Endothelial cell of umbilical vein (primary cell): Measurements from ENCODE around the gene NTF3.
"Not testable (repeated sequence)": the region's sequence is repeated elsewhere in the genome, so short reads cannot be mapped to it uniquely, and the experiment has no call there.

Experiments used
- EZH2 ChIP-seq: IDR thresholded peaks from 2 replicates; pipeline ENCODE4 v1.6.1; 2012; ENCODE audit warnings: borderline replicate concordance, low read depth, mild to moderate bottlenecking, moderate library complexity, low read length, inconsistent platforms; ENCODE audit not compliant: severe bottlenecking
- FOS ChIP-seq: IDR thresholded peaks from 2 replicates; pipeline ENCODE4 v1.6.1; 2011; ENCODE audit warnings: mild to moderate bottlenecking, low read length, moderate library complexity, borderline replicate concordance; ENCODE audit not compliant: insufficient read depth
- GATA2 ChIP-seq: IDR thresholded peaks from 2 replicates; pipeline ENCODE4 v1.7.0; 2011; ENCODE audit warnings: low read depth, mild to moderate bottlenecking, moderate library complexity, mixed read lengths, low read length; ENCODE audit not compliant: insufficient read length, insufficient read depth
- JUN ChIP-seq: IDR thresholded peaks from 2 replicates; pipeline ENCODE4 v1.6.1; 2011; ENCODE audit warnings: borderline replicate concordance, low read depth; ENCODE audit not compliant: insufficient read length, insufficient read depth
- MYC ChIP-seq: IDR thresholded peaks from one replicate; pipeline ENCODE4 v1.6.1; 2011; ENCODE audit warnings: mild to moderate bottlenecking, low read depth, low read length
- POLR2A ChIP-seq: IDR thresholded peaks from 2 replicates; pipeline ENCODE4 v1.6.1; 2012; ENCODE audit warnings: low read depth, mild to moderate bottlenecking, control low read depth, low read length
- POLR2AphosphoS5 ChIP-seq: IDR thresholded peaks from 2 replicates; pipeline ENCODE4 v1.6.1; 2012; ENCODE audit warnings: low read depth, mild to moderate bottlenecking, control low read depth, low read length, moderate library complexity; ENCODE audit not compliant: insufficient read depth
- TF ChIP-seq, protein P1 (sequence below), 2 donors: IDR thresholded peaks; 1 replicate in 1 of 2; 2 replicates in 1 of 2; pipeline ENCODE4 v1.5.1; 2011; ENCODE audit warnings: low read length in 2 of 2, mild to moderate bottlenecking in 2 of 2, moderate library complexity in 2 of 2, control low read depth in 1 of 2, inconsistent platforms in 1 of 2, low read depth in 1 of 2; ENCODE audit not compliant: insufficient read depth in 1 of 2; ENCODE audit errors: extremely low read depth in 1 of 2
- TF ChIP-seq, protein P2 (sequence below): IDR thresholded peaks from 2 replicates; pipeline ENCODE4 v1.6.1; 2011; ENCODE audit not compliant: insufficient read depth, insufficient read length

DNA sequence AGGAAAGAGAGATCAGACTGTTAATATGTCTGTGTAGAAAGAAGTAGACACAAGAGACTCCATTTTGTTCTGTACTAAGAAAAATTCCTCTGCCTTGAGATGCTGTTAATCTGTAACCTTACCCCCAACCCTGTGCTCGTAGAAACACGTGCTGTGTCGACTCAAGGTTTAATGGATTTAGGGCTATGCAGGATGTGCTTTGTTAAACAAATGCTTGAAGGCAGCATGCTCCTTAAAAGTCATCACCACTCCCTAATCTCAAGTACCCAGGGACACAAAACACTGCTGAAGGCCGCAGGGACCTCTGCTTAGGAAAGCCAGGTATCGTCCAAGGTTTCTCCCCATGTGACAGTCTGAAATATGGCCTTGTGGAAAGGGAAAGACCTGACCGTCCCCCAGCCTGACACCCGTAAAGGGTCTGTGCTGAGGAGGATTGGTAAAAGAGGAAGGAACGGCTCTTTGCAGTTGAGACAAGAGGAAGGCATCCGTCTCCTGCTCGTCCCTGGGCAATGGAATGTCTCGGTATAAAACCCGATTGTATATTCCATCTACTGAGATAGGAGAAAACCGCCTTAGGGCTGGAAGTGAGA, 105.2 kb downstream of the NTF3 start:
- not testable (repeated sequence) for TF ChIP-seq EZH2, JUN, POLR2A, POLR2AphosphoS5, FOS, MYC, GATA2
- TF ChIP-seq, protein P1, sequence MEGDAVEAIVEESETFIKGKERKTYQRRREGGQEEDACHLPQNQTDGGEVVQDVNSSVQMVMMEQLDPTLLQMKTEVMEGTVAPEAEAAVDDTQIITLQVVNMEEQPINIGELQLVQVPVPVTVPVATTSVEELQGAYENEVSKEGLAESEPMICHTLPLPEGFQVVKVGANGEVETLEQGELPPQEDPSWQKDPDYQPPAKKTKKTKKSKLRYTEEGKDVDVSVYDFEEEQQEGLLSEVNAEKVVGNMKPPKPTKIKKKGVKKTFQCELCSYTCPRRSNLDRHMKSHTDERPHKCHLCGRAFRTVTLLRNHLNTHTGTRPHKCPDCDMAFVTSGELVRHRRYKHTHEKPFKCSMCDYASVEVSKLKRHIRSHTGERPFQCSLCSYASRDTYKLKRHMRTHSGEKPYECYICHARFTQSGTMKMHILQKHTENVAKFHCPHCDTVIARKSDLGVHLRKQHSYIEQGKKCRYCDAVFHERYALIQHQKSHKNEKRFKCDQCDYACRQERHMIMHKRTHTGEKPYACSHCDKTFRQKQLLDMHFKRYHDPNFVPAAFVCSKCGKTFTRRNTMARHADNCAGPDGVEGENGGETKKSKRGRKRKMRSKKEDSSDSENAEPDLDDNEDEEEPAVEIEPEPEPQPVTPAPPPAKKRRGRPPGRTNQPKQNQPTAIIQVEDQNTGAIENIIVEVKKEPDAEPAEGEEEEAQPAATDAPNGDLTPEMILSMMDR (IDR thresholded peaks at IDR 0.05; ENCODE audit: extremely low read depth in 1 of 2, insufficient read depth in 1 of 2, low read depth in 1 of 2, low read length in 2 of 2): not testable (repeated sequence)
- TF ChIP-seq, protein P2, sequence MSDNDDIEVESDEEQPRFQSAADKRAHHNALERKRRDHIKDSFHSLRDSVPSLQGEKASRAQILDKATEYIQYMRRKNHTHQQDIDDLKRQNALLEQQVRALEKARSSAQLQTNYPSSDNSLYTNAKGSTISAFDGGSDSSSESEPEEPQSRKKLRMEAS: not testable (repeated sequence)
